Esophagus (tissue), 2 donors: Measurements from ENCODE around the gene CC2D2A. TPM values are rescaled to one million over a fixed set of nuclear protein-coding genes. Genes with fewer than 3 reads are reported as not detected.

Experiments
- H3K27ac ChIP-seq, 2 donors: one replicate each; pipeline ENCODE4 v1.5.1; 2013; ENCODE audit warnings: low read depth in 2 of 2, mild to moderate bottlenecking in 2 of 2, inconsistent platforms in 1 of 2, low read length in 1 of 2, moderate library complexity in 1 of 2
- H3K27me3 ChIP-seq, 2 donors: one replicate each; pipeline ENCODE4 v1.6.1; 2013; ENCODE audit warnings: low read length in 2 of 2, control low read depth in 1 of 2, mild to moderate bottlenecking in 1 of 2; ENCODE audit not compliant: insufficient read depth in 2 of 2, control insufficient read depth in 1 of 2
- H3K36me3 ChIP-seq, 2 donors: one replicate each; pipeline ENCODE4 v1.6.1; 2013; ENCODE audit warnings: low read length in 1 of 2; ENCODE audit not compliant: control insufficient read depth in 2 of 2, insufficient read depth in 2 of 2
- H3K4me1 ChIP-seq, 2 donors: one replicate each; pipeline ENCODE4 v1.6.1; 2013; ENCODE audit warnings: low read length in 1 of 2; ENCODE audit not compliant: control insufficient read depth in 2 of 2, insufficient read depth in 2 of 2
- H3K4me3 ChIP-seq, 2 donors: one replicate each; pipeline ENCODE4 v1.5.1; 2013; ENCODE audit warnings: low read length in 2 of 2, mild to moderate bottlenecking in 2 of 2, low read depth in 1 of 2, moderate library complexity in 1 of 2
- H3K9me3 ChIP-seq, 2 donors: one replicate each; pipeline ENCODE4 v1.6.1; 2013; ENCODE audit warnings: mild to moderate bottlenecking in 2 of 2, low read depth in 1 of 2, low read length in 1 of 2, moderate library complexity in 1 of 2; ENCODE audit not compliant: control insufficient read depth in 2 of 2, insufficient read depth in 1 of 2
- WGBS, 2 donors: extraction: QIAGEN DNeasy Blood & Tissue Kit; methylation state at CpG; one replicate each; pipeline ENCODE4 v1.1.7; 2013; 5-methylcytosine and 5-hydroxymethylcytosine counted together
- polyA plus RNA-seq, 2 donors: library from polyadenylated mRNA; stranded (reverse); fragments of 200-250 nt; gene quantifications; one replicate each; pipeline ENCODE4 v1.2.3, GENCODE V29; 2013
- donor health status: healthy with polysubstance abuse.
- donor health status: Bipolar disorder and iron deficiency.

CC2D2A gene
- 1 to 10 TPM; 4.0 to 4.5 TPM for polyA plus RNA-seq

DNA sequence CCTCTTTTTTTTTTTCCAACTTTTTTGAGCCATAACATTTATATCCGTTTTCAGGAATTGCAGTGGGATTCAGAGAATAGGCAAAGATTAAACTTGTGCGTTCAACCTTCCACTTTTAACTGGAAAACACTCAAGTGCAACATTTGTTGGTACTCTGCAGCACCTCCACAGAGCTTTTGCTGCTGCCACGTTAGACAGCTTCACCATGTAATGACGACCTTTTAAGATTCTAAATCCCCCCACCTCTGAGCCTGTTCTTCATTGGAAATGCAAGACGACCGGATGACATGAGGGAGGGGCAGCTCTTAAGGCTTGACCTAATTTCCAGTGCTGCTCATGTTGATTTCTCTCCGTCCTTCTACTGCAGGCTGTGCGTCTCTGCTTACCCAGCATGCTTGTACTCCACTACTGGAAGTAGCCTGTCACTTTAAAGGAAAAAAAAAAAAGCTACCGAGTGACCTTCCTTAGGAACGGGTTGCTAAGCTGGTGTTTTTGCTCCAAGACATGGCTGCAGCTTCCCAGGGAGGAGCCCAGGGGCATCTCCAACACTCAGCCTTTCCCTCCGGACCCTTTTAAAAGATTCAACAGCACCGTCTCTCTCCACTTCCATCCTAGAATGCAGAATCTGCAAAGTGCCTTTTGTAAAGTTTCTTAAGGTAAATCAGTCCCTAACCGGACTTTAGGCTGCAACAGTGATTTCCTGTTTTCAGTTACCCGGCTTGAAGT lies at the start of gene CC2D2A:
TSS of gene CC2D2A (plus strand) at position 481 of the 726 bp plus-strand sequence. CDS start 6,051 bp downstream, outside the sequence.
- WGBS, 2 donors = 5 to 6% methylated on average over 14 of the region's 14 CpGs
- peak within 1 kb of the TSS in 1 of 2 donors; percentile 20 for H3K27ac ChIP-seq

DNA sequence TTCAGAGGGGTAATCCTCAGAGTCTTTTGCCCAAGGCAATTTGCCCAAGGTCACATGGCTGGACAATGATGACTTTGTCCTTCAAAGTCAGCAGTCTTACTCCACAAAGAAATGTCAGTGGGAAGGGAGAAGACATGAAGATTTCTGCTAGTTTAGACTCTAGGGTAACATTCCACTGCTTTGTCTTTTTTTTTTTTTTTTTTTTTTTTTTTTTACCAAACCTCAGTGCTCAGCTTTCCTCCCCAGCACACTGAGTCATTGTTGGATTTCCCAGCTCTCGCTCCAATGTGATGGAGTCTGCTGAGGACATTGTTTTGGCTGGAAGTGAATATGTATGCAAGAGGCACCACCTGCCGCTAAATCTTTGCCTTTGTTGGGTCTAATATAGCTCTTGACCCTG lies 49.0 kb upstream of the CC2D2A start:
- Histone ChIP-seq H3K4me1 (no peaks in the 10 kb centered on the region), H3K27ac (no peak overlapping the region), H3K36me3 (no peaks in the 10 kb centered on the region), H3K9me3 (peaks cover 0 to 3% of the 10 kb centered on the region in 2 donors), H3K4me3 (no peak overlapping the region), H3K27me3 (no peaks in the 10 kb centered on the region)
- WGBS, 2 donors = 52 to 57% methylated on average over 2 of the region's 2 CpGs

More for the DNA sequence above, at the start of gene CC2D2A:
- Histone ChIP-seq H3K4me3 (peak within 1 kb of the TSS; percentile 26 to 48), H3K4me1 (peaks cover 0 to 2% of the 10 kb centered on the region in 2 donors), H3K9me3 (no peaks in the 10 kb centered on the region), H3K36me3 (no peaks in the 10 kb centered on the region), H3K27me3 (no peaks in the 10 kb centered on the region)

DNA sequence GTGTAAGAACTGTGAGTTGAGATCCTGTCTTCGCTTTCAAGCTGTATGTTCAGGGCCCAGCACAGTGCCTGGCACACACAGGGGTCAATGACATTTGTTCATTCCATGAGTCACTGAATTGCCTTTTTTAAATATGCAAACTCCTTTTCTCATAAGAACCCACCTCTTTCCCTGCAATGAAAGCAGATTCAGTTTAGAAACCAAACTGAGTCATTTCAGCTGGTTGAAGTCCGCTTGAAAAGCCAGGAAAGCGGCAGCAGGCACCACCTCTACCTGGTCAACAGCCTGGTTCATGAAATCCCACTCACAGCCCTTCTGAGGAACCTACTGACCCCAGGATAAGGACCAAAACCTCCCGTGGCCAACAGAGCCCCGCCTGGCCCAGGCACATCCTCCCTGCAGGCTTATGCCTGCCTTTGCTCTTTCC lies 46.4 kb upstream of the CC2D2A start:
- Histone ChIP-seq H3K9me3 (peaks cover 0 to 3% of the 10 kb centered on the region in 2 donors), H3K36me3 (no peaks in the 10 kb centered on the region), H3K27me3 (no peaks in the 10 kb centered on the region), H3K4me1 (peaks cover 0 to under 1% of the 10 kb centered on the region in 2 donors), H3K4me3 (no peak overlapping the region), H3K27ac (no peak overlapping the region)
- 67 to 81% methylated on average over 5 of the region's 5 CpGs for WGBS, 2 donors

DNA sequence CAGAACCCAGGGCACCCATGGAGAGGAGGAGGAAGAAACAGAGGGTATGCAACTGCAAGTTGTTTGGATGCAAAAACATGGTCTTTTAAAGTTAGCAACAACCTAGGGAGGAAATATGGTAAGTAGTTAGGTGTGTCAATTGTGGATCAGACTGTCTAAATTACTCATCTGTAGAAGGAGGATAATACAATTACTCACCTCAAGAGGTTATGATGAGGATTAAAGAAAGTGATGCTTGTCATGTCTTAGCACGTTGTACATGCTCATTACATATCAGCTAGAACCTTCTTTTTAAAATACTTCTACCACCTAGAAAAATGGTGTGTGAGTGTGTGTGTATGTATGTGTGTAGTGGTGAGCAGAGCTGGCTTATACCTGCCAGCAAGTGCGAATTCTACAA lies 44.2 kb upstream of the CC2D2A start:
- Histone ChIP-seq H3K4me3 (no peak overlapping the region), H3K4me1 (peaks cover 0 to 2% of the 10 kb centered on the region in 2 donors), H3K27me3 (no peaks in the 10 kb centered on the region), H3K36me3 (no peaks in the 10 kb centered on the region), H3K9me3 (peaks cover 0 to 3% of the 10 kb centered on the region in 2 donors), H3K27ac (no peak overlapping the region)
- 60 to 76% methylated on average over 2 of the region's 2 CpGs for WGBS, 2 donors

DNA sequence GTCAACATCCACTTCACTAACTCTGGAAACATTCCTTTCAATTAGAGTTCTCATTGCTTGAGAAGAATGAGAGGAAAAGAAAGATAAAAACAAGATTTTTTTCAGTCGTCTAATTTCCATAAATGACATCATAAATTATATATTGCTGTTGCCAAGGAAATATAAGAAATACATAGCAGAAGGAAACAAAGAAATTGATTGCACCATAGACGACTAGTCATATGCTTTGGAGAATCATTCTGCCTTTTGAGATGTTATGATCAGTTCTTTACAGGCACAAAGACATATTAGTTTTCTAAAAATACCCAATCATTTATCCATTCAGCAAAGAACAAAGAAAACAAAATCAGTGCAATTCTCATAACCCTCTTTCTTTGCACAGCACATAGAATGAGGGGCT lies 42.5 kb upstream of the CC2D2A start:
- H3K4me1 ChIP-seq = peaks cover 0 to 2% of the 10 kb centered on the region in 2 donors

DNA sequence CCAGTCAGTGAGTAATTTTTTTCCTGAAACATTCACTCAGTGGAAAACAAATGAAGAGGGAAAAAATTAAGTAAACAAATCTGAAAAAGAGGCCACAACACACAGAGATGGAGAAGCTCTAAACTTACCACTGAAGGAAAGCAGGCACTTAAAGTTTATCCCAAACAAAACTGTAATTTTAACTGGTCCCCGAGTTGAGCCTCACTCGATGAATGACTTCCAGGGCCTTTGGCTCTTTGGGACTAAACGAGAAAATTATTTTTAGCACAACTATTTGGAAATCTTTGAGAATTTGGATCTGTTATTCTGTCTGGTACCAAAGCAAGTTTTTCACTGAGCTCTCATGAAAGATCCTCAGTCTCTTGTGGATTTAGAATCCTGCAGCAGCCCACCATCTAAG lies 42.0 kb upstream of the CC2D2A start, which contains the start of gene C1QTNF7:
TSS of gene C1QTNF7 (plus strand) at position 333 of the 400 bp plus-strand sequence. CDS start 7,711 bp downstream, outside the sequence.
- H3K36me3 ChIP-seq = no peaks in the 10 kb centered on the region
- H3K27me3 ChIP-seq = no peaks in the 10 kb centered on the region
- no peak within 1 kb of the TSS for H3K4me3 ChIP-seq
- peak within 1 kb of the TSS; percentile 42 to 65 for H3K27ac ChIP-seq
- peaks cover 0 to 3% of the 10 kb centered on the region in 2 donors for H3K9me3 ChIP-seq
- WGBS, 2 donors = 59 to 61% methylated on average over 3 of the region's 3 CpGs
- peaks cover 0 to 2% of the 10 kb centered on the region in 2 donors for H3K4me1 ChIP-seq

More for the DNA sequence above, 42.5 kb upstream of the CC2D2A start:
- Histone ChIP-seq H3K4me3 (no peak overlapping the region), H3K27ac (peak overlapping the region in 1 of 2 donors; percentile 42), H3K27me3 (no peaks in the 10 kb centered on the region), H3K36me3 (no peaks in the 10 kb centered on the region), H3K9me3 (peaks cover 0 to 3% of the 10 kb centered on the region in 2 donors)
- 41 to 52% methylated on average over 2 of the region's 2 CpGs for WGBS, 2 donors

DNA sequence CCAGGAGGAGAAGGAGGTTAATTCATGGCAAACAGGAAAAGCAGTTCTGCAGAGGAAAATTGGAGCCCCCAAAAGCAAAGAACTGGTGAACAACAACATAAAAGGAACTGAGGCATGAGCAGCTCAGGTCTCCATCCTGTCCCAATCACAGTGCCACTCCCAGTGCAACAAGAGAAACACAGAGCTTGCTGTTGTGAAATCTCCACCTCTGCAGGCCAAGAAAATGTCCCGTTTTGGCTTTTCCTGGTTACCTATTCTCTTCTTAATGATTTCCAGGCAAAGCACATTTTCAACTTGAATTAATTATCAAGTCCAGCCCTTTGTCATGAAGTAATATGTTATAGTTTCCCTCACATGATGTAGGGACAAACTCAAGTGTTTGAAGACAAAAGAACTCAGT lies 41.1 kb upstream of the CC2D2A start:
- no peaks in the 10 kb centered on the region for H3K9me3 ChIP-seq
- H3K27me3 ChIP-seq = no peaks in the 10 kb centered on the region
- no peaks in the 10 kb centered on the region for H3K36me3 ChIP-seq
- no peak overlapping the region for H3K4me3 ChIP-seq
- H3K27ac ChIP-seq = peak overlapping the region in 1 of 2 donors; percentile 65
- 21 to 50% methylated on average over 1 of the region's 1 CpG for WGBS, 2 donors
- peaks cover 0 to 2% of the 10 kb centered on the region in 2 donors for H3K4me1 ChIP-seq

DNA sequence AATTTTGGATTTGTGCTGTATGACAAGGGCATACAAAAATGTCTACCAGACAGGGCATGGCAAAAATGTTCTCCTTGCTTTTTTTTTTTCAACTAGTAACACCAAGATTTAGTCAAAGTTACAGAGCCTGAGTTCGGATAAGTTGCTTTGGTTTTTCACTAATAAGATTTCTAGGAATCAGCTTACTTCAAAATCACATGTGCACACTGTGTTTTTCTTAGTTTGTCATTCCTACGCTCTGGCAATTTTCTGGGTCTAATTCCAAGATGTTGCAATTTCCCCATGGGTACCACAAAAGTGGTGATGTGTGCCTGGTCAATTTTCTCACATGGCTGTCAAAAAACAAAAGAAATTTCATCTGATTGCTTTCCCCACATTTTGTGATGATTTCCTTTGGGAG lies 35.6 kb upstream of the CC2D2A start:
- 68 to 76% methylated on average over 2 of the region's 2 CpGs for WGBS, 2 donors

DNA sequence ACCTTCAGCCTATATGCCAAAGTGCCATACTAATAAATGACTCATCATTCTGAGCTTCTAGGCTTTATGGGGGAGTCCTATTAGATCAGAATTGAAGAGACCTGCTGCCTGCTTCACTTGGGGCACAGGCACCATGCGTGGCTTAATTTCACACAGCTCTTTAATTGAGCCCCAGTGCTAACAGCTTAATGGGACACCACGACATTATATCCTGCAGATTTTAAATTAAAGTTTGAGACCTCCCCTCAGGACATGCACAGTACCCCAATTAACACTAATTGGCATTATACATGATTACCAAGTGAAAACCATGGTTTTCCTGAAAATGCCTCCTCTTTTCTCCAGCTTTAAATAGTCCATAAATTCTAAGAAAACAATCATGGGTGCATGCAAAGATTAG lies 35.0 kb upstream of the CC2D2A start:
- no peaks in the 10 kb centered on the region for H3K27me3 ChIP-seq
- peaks cover 0 to 3% of the 10 kb centered on the region in 2 donors for H3K4me1 ChIP-seq
- no peak overlapping the region for H3K27ac ChIP-seq
- 88 to 89% methylated on average over 2 of the region's 2 CpGs for WGBS, 2 donors
- H3K36me3 ChIP-seq = no peaks in the 10 kb centered on the region
- H3K9me3 ChIP-seq = no peaks in the 10 kb centered on the region
- H3K4me3 ChIP-seq = no peak overlapping the region

More for the DNA sequence above, 35.6 kb upstream of the CC2D2A start:
- no peak overlapping the region for H3K4me3 ChIP-seq
- no peaks in the 10 kb centered on the region for H3K9me3 ChIP-seq
- H3K27ac ChIP-seq = no peak overlapping the region
- no peaks in the 10 kb centered on the region for H3K36me3 ChIP-seq
- H3K27me3 ChIP-seq = no peaks in the 10 kb centered on the region
- peaks cover 0 to 3% of the 10 kb centered on the region in 2 donors for H3K4me1 ChIP-seq
